Measurements from ENCODE around the gene RBP5. TPM values are rescaled to one million over a fixed set of nuclear protein-coding genes. Genes with fewer than 3 reads are reported as not detected.

The RBP5 gene
- total RNA-seq, 4 donors from 2014 or later, result 0.46 to 5.0 (median 0.91) TPM

DNA sequence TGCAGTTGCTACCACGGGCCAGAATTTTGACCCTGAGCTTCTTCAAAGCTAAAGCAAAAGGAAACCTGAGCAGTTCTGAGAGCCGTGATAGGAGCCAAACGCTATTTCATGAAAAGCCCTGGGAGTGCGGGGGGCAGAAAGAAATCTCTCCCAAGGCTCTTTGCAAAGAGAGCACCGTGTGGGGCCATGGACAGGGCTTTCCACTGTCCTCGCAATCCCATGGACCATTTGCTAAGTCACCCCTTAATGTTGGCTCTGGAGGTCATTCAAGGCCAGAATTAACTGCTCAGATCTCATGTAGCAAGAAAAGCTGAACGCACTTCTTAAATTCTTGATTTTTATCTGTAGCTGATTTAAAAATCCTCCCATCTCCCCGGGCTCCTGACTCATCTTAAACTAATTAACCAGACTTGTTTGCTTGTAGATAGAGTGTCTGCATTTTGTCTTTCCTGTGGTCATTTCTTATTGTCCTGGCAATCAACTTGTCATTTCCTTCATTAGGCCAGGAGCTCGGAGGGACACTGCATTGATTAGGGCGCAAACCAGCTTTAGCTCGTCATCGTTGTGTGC lies 26.3 kb upstream of the RBP5 start:
- WGBS, result 86% methylated on average over 12 of the region's 12 CpGs
- no peak for TF ChIP-seq POLR2A (IDR thresholded peaks at IDR 0.05; ENCODE audit: low read depth)
- TF ChIP-seq EP300 (IDR thresholded peaks at IDR 0.05), result no peak
- H3K4me1 ChIP-seq, result no peaks in the 10 kb centered on the region
- no peak for DNase-seq (ENCODE audit: extremely low spot score)
- H3K27me3 ChIP-seq, result no peaks in the 10 kb centered on the region
- no peak overlapping the region for H3K4me3 ChIP-seq
- H3K27ac ChIP-seq (replicated peaks in 1 of 4), result no peak overlapping the region
- intact Hi-C loops (cut with DNase I), result no loop called here
- H3K9me3 ChIP-seq, result no peaks in the 10 kb centered on the region
- peaks cover 0 to 80% (median 35%) of the 10 kb centered on the region in 4 donors for H3K36me3 ChIP-seq

DNA sequence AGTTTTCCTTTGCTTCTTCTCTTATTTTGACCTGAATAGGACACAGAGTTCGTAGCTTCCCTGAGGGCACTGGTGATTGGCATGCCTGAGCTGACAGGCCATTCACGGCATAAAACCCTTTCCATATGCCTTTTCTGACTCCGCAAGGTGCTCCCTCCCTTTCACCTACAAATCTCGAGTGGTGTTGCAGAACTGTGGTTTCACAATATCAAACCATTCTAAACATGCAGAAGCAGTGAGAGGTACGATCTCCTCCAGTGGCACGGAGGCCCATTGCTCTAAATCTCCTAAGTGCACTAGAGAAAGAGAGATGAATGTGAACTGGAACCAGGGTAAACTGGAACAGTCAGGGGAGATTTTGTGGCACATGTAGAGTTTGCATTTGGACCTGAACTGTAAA lies 25.4 kb upstream of the RBP5 start:
- Histone ChIP-seq H3K27ac (replicated peaks in 1 of 4) (no peak overlapping the region), H3K4me3 (no peak overlapping the region), H3K36me3 (peaks cover 0 to 89% (median 43%) of the 10 kb centered on the region in 4 donors), H3K4me1 (no peaks in the 10 kb centered on the region), H3K27me3 (no peaks in the 10 kb centered on the region), H3K9me3 (no peaks in the 10 kb centered on the region)
- no peak for DNase-seq (ENCODE audit: extremely low spot score)
- TF ChIP-seq, protein P1, sequence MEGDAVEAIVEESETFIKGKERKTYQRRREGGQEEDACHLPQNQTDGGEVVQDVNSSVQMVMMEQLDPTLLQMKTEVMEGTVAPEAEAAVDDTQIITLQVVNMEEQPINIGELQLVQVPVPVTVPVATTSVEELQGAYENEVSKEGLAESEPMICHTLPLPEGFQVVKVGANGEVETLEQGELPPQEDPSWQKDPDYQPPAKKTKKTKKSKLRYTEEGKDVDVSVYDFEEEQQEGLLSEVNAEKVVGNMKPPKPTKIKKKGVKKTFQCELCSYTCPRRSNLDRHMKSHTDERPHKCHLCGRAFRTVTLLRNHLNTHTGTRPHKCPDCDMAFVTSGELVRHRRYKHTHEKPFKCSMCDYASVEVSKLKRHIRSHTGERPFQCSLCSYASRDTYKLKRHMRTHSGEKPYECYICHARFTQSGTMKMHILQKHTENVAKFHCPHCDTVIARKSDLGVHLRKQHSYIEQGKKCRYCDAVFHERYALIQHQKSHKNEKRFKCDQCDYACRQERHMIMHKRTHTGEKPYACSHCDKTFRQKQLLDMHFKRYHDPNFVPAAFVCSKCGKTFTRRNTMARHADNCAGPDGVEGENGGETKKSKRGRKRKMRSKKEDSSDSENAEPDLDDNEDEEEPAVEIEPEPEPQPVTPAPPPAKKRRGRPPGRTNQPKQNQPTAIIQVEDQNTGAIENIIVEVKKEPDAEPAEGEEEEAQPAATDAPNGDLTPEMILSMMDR (IDR thresholded peaks at IDR 0.05), result no peak
- TF ChIP-seq POLR2AphosphoS5 (IDR thresholded peaks at IDR 0.05) (no peak), POLR2A (IDR thresholded peaks at IDR 0.05; ENCODE audit: low read depth) (no peak), EP300 (IDR thresholded peaks at IDR 0.05) (no peak)
- intact Hi-C loops (cut with DNase I), result no loop called here
- 85% methylated on average over 6 of the region's 6 CpGs for WGBS

DNA sequence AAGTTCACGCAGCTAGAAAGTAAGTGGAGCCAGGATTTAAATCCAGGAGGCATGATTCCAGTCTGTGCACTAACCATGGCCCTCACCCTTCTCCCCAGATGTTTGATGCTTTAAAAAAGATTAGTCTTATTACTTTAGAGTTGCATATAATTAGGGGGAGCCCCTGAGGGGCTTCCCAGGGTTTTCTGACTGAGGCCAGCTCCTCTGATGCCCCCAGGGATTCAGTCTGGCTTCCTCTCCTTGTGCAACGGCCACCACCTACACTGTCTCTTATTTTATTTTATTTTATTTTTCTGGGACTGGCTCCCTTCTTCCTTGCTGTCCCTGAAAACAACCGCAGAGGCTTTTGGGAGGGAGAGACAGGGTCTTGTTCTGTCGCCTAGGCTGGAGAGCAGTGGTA lies 24.1 kb upstream of the RBP5 start:
- TF ChIP-seq POLR2AphosphoS5 (IDR thresholded peaks at IDR 0.05), result no peak
- WGBS, result 83% methylated on average over 4 of the region's 4 CpGs
- Histone ChIP-seq H3K27me3 (no peaks in the 10 kb centered on the region), H3K4me1 (no peaks in the 10 kb centered on the region), H3K36me3 (peaks cover 3 to 94% (median 48%) of the 10 kb centered on the region in 4 donors), H3K4me3 (no peak overlapping the region), H3K27ac (replicated peaks in 1 of 4) (no peak overlapping the region), H3K9me3 (no peaks in the 10 kb centered on the region)
- no peak for DNase-seq (ENCODE audit: extremely low spot score)
- intact Hi-C loops (cut with DNase I), result no loop called here

GRCh38 chr12:7151532-7151931 lies 22.8 kb upstream of the RBP5 start:
- Histone ChIP-seq H3K4me3 (no peak overlapping the region), H3K9me3 (no peaks in the 10 kb centered on the region), H3K27ac (replicated peaks in 1 of 4) (no peak overlapping the region), H3K27me3 (no peaks in the 10 kb centered on the region), H3K36me3 (peaks cover 3 to 86% (median 43%) of the 10 kb centered on the region in 4 donors), H3K4me1 (no peaks in the 10 kb centered on the region)
- WGBS, result 95% methylated on average over 6 of the region's 6 CpGs
- no peak for DNase-seq (ENCODE audit: extremely low spot score)
- intact Hi-C loops (cut with DNase I), result no loop called here
- TF ChIP-seq, protein P1 (IDR thresholded peaks at IDR 0.05), result no peak
- TF ChIP-seq POLR2A (IDR thresholded peaks at IDR 0.05; ENCODE audit: low read depth) (no peak), POLR2AphosphoS5 (IDR thresholded peaks at IDR 0.05) (no peak), EP300 (IDR thresholded peaks at IDR 0.05) (no peak)

GRCh38 chr12:7150841-7151240 lies 22.2 kb upstream of the RBP5 start:
- H3K9me3 ChIP-seq, result no peaks in the 10 kb centered on the region
- H3K4me1 ChIP-seq, result no peaks in the 10 kb centered on the region
- no peak for DNase-seq (ENCODE audit: extremely low spot score)
- H3K36me3 ChIP-seq, result peaks cover 3 to 86% (median 45%) of the 10 kb centered on the region in 4 donors
- TF ChIP-seq POLR2AphosphoS5 (IDR thresholded peaks at IDR 0.05) (no peak), POLR2A (IDR thresholded peaks at IDR 0.05; ENCODE audit: low read depth) (no peak), EP300 (IDR thresholded peaks at IDR 0.05) (no peak)
- TF ChIP-seq, protein P1 (IDR thresholded peaks at IDR 0.05), result no peak
- H3K27me3 ChIP-seq, result no peaks in the 10 kb centered on the region
- 91% methylated on average over 4 of the region's 6 CpGs for WGBS
- intact Hi-C loops (cut with DNase I), result no loop called here
- no peak overlapping the region for H3K4me3 ChIP-seq
- H3K27ac ChIP-seq (replicated peaks in 1 of 4), result no peak overlapping the region

DNA sequence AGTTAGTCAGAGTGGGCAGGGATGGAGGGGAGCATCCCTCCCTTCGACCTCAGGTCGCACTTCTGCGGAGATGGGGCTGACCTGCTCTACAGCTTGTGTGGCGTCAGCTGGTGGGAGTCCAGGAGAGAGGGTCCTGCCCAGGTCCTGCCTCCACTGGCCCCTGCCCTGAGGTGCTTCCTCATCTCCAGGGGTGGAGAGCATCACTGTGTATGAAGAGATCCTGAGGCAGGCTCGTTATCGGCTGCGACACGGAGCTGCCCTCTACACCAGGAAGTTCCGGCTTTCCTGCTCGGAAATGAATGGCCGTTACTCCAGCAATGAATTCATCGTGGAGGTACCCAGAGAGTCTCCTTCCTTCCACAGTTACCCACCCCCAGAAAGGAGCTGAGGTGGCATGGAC lies 21.7 kb upstream of the RBP5 start:
- H3K4me3 ChIP-seq, result no peak overlapping the region
- TF ChIP-seq POLR2AphosphoS5 (IDR thresholded peaks at IDR 0.05), result no peak
- TF ChIP-seq, protein P1 (IDR thresholded peaks at IDR 0.05), result no peak
- TF ChIP-seq EP300 (IDR thresholded peaks at IDR 0.05), result no peak
- no peak for TF ChIP-seq POLR2A (IDR thresholded peaks at IDR 0.05; ENCODE audit: low read depth)
- H3K27ac ChIP-seq (replicated peaks in 1 of 4), result no peak overlapping the region
- H3K36me3 ChIP-seq, result peaks cover 3 to 83% (median 43%) of the 10 kb centered on the region in 4 donors
- 92% methylated on average over 12 of the region's 12 CpGs for WGBS
- no peak for DNase-seq (ENCODE audit: extremely low spot score)
- intact Hi-C loops (cut with DNase I), result no loop called here
- no peaks in the 10 kb centered on the region for H3K27me3 ChIP-seq
- H3K4me1 ChIP-seq, result no peaks in the 10 kb centered on the region
- H3K9me3 ChIP-seq, result no peaks in the 10 kb centered on the region

All from esophagus muscularis mucosa (tissue), 4 donors.